MM.1S (cell line): ENCODE data around the gene TSSC4.

ENCODE experiments used
- DNase-seq: peaks from one replicate; pipeline ENCODE4 v3.0.0-alpha.2; 2015
- H2AFZ ChIP-seq: fragments of 300-600 bp; sonication (generic); 2 replicates; pipeline ENCODE4 v1.6.0; 2016; ENCODE audit warnings: antibody characterized with exemption, low read length
- H3F3A ChIP-seq: fragments of 300-600 bp; sonication (generic); 2 replicates; pipeline ENCODE4 v1.6.1; 2016; ENCODE audit warnings: mild to moderate bottlenecking, antibody characterized with exemption, low read length, moderate library complexity, mixed read lengths; ENCODE audit not compliant: insufficient read depth
- H3K27ac ChIP-seq: fragments of 300-600 bp; sonication (generic); 2 replicates; pipeline ENCODE4 v1.5.1; 2016; ENCODE audit warnings: mild to moderate bottlenecking, low read length
- H3K27me3 ChIP-seq: fragments of 300-600 bp; sonication (generic); replicated peaks from 2 replicates; pipeline ENCODE4 v1.6.0; 2016; ENCODE audit warnings: low read length; ENCODE audit not compliant: insufficient read depth
- H3K36me3 ChIP-seq: fragments of 300-600 bp; sonication (generic); replicated peaks from 2 replicates; pipeline ENCODE4 v1.6.1; 2016; ENCODE audit warnings: mild to moderate bottlenecking, low read length, mixed read lengths; ENCODE audit not compliant: insufficient read depth
- H3K4me1 ChIP-seq: fragments of 300-600 bp; sonication (generic); 2 replicates; pipeline ENCODE4 v1.6.1; 2016; ENCODE audit warnings: low read length, mixed read lengths
- H3K4me2 ChIP-seq: fragments of 300-600 bp; sonication (generic); 2 replicates; pipeline ENCODE4 v1.6.0; 2016; ENCODE audit warnings: low read depth, low read length
- H3K4me3 ChIP-seq: fragments of 300-600 bp; sonication (generic); 2 replicates; pipeline ENCODE4 v1.5.1; 2016; ENCODE audit warnings: low read length, mixed read lengths
- H3K79me2 ChIP-seq: fragments of 300-600 bp; sonication (generic); 2 replicates; pipeline ENCODE4 v1.6.1; 2016; ENCODE audit warnings: mixed run types, low read length, mixed read lengths
- H3K9ac ChIP-seq: fragments of 300-600 bp; sonication (generic); 2 replicates; pipeline ENCODE4 v1.6.1; 2016; ENCODE audit warnings: low read length, mixed read lengths
- H3K9me2 ChIP-seq: fragments of 300-600 bp; sonication (generic); replicated peaks from 2 replicates; pipeline ENCODE4 v1.6.1; 2016; ENCODE audit warnings: mild to moderate bottlenecking, low read length, mixed read lengths; ENCODE audit not compliant: insufficient read depth
- H3K9me3 ChIP-seq: fragments of 300-600 bp; sonication (generic); replicated peaks from 2 replicates; pipeline ENCODE4 v1.6.1; 2016; ENCODE audit warnings: mild to moderate bottlenecking, low read length, mixed read lengths; ENCODE audit not compliant: insufficient read depth
- H4K20me1 ChIP-seq: fragments of 300-600 bp; sonication (generic); 2 replicates; pipeline ENCODE4 v1.6.1; 2016; ENCODE audit warnings: mild to moderate bottlenecking, low read length, moderate library complexity, mixed read lengths; ENCODE audit not compliant: insufficient read depth
- EZH2 ChIP-seq: fragments of 300-600 bp; sonication (generic); optimal IDR thresholded peaks from 2 replicates; pipeline ENCODE3; 2017; ENCODE audit warnings: low read depth, mild to moderate bottlenecking, antibody characterized with exemption, low read length, mixed read lengths
- EZH2phosphoT487 ChIP-seq: fragments of 300-600 bp; sonication (generic); IDR thresholded peaks from 2 replicates; pipeline ENCODE4 v1.6.1; 2018; ENCODE audit warnings: antibody characterized with exemption, low read length
- TF ChIP-seq, protein P1 (sequence below): fragments of 300-600 bp; sonication (generic); IDR thresholded peaks from 2 replicates; pipeline ENCODE4 v1.5.1; 2016; ENCODE audit warnings: antibody characterized with exemption, low read length, mixed read lengths

TSSC4 gene

DNA sequence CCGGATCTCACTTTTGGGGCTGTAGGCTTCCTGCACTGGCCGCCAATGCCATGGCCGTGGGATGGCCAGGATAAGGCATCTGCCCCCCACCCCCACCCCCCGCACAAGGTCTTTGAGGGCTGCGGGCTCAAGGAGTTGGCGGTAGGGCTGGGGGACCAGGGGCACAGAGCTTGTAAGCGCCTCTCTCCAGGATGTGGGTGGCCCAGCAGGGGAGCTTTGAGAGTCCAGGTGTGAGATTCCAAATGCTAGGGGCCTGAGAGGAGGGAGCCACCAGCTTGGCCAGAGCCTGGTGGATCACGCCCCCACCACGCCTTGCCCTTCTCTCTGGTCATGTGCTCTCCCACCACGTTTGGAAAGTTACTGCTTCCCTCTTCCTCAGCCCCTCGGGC lies 18.4 kb upstream of the TSSC4 start:
- Histone ChIP-seq H3K4me3 (no peak overlapping the region), H2AFZ (no peak overlapping the region), H3K79me2 (no peaks in the 10 kb centered on the region), H3K4me2 (no peak overlapping the region), H3K9me3 (no peaks in the 10 kb centered on the region), H3K9ac (no peak overlapping the region), H3K36me3 (no peaks in the 10 kb centered on the region), H3K4me1 (peaks cover 19% of the 10 kb centered on the region), H4K20me1 (no peaks in the 10 kb centered on the region), H3K9me2 (no peaks in the 10 kb centered on the region), H3F3A (no peaks in the 10 kb centered on the region; the same call in 1 of the 2 replicates), H3K27me3 (peaks cover 59% of the 10 kb centered on the region), H3K27ac (no peak overlapping the region)
- no peak for DNase-seq
- no peak for TF ChIP-seq EZH2
- TF ChIP-seq, protein P1, sequence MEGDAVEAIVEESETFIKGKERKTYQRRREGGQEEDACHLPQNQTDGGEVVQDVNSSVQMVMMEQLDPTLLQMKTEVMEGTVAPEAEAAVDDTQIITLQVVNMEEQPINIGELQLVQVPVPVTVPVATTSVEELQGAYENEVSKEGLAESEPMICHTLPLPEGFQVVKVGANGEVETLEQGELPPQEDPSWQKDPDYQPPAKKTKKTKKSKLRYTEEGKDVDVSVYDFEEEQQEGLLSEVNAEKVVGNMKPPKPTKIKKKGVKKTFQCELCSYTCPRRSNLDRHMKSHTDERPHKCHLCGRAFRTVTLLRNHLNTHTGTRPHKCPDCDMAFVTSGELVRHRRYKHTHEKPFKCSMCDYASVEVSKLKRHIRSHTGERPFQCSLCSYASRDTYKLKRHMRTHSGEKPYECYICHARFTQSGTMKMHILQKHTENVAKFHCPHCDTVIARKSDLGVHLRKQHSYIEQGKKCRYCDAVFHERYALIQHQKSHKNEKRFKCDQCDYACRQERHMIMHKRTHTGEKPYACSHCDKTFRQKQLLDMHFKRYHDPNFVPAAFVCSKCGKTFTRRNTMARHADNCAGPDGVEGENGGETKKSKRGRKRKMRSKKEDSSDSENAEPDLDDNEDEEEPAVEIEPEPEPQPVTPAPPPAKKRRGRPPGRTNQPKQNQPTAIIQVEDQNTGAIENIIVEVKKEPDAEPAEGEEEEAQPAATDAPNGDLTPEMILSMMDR = no peak
- TF ChIP-seq EZH2phosphoT487 = no peak

DNA sequence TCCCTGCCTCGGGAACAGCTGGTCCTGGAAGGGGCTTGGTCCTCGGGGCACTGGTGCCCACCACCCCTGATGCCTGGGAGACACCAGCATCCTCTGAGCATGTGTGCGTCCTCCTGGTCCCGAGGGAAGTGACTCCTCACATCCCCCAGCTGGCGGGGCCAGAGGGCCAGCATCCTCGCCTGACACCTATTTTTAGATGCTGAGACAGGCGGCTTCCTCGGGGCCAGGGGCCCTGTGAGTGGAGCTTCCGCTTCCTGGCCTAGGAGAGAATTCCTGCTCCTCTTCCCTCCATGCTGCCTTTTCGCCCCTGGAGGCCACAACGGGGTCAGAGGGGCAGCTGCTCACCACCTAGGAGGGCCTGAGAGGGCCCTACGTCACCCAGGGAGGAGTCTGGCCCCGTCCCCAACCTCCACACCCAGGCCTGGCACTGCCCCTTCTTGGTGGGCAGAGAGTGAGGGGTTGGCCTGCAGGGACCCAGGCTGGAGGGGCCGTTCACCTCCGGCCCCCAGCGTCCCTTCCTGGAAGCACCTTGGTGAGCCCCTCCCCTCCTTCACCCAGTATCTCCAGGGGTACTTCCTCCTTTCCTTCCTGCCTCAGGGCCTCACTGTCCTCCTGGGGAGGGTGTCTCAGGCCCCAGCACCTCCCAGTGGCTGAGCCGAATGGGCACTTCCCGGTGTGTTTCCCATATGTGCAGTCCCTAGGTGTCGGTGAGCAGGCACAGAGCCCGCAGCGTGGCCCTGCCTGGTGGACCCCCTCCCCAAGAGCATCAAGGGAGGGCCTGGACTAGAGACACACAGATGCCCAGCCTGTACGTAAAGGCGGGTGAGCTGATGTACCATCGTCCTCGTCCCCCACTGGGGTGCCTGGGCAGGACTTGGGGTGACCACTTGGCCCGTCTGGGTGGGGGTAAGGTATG lies 17.4 kb upstream of the TSSC4 start:
- H3K79me2 ChIP-seq = no peaks in the 10 kb centered on the region
- TF ChIP-seq, protein P1 = no peak
- TF ChIP-seq EZH2phosphoT487 (no peak), EZH2 (no peak)
- H3K9ac ChIP-seq = no peak overlapping the region
- H3K27ac ChIP-seq = no peak overlapping the region
- DNase-seq = no peak
- peaks cover 51% of the 10 kb centered on the region for H3K27me3 ChIP-seq
- no peak overlapping the region for H2AFZ ChIP-seq
- no peaks in the 10 kb centered on the region for H3K9me2 ChIP-seq
- no peaks in the 10 kb centered on the region; the same call in 1 of the 2 replicates for H3F3A ChIP-seq
- H3K9me3 ChIP-seq = no peaks in the 10 kb centered on the region
- H3K4me1 ChIP-seq = peaks cover 25% of the 10 kb centered on the region
- no peak overlapping the region for H3K4me3 ChIP-seq
- H4K20me1 ChIP-seq = no peaks in the 10 kb centered on the region
- no peaks in the 10 kb centered on the region for H3K36me3 ChIP-seq
- H3K4me2 ChIP-seq = no peak overlapping the region

DNA sequence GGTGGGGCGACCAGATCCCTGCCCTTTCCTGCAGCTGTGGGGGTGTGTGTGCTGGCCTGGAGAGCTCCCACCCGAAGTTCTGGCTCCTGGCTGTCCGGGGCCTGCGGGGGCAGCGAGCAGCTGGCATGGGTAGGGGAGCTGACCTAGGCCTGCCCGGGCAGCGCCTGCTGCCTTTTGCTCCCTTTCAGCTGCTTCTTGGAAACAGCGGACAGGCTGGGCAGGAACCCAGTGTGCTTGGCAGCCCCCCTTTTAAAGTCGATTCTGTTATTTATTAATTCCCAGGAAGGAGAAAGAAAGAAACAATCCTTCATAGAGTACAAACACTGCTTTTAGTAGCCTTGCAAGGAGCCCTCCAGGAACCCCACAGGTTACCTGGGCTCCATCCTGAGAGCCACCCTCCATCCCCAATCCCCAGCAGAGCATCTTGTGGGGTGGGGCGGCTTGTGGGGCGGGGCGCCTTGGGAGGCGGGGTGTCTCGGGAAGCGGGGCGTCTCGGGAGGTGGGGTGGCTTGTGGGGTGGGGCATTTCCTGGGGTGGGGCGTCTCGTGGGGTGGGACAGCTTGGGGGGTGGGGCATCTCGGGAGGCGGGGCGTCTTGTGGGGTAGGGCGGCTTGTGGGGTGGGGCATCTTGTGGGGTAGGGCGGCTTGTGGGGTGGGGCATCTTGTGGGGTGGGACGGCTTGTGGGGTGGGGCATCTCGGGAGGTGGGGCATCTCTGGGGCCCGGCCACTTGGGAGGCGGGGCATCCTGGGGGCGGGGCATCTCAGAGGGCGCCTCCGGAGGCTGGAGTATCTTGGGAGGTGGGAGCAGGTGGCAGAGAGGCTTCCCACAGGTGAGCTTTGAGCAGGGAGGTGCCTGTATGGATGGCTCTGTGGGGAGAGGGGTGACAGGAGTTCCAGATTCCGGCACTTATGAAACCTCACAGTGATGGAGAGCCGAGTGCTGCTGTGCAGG lies 16.4 kb upstream of the TSSC4 start:
- TF ChIP-seq, protein P1 = no peak
- TF ChIP-seq EZH2 (no peak), EZH2phosphoT487 (no peak)
- Histone ChIP-seq H4K20me1 (no peaks in the 10 kb centered on the region), H3K4me2 (peak overlapping the region; percentile 38; the same call in 1 of the 2 replicates), H3K79me2 (no peaks in the 10 kb centered on the region), H3F3A (no peaks in the 10 kb centered on the region; the same call in 1 of the 2 replicates), H3K9me3 (no peaks in the 10 kb centered on the region), H3K27ac (no peak overlapping the region), H3K4me3 (no peak overlapping the region; the same call in 1 of the 2 replicates), H3K4me1 (peaks cover 25% of the 10 kb centered on the region), H3K27me3 (peaks cover 42% of the 10 kb centered on the region), H3K9me2 (no peaks in the 10 kb centered on the region), H3K9ac (no peak overlapping the region), H3K36me3 (no peaks in the 10 kb centered on the region), H2AFZ (no peak overlapping the region)
- no peak for DNase-seq
